Panc1 (cell line): ENCODE data around the gene CNTLN. TPM values are rescaled to one million over a fixed set of nuclear protein-coding genes. Genes with fewer than 3 reads are reported as not detected.
"Not testable (repeated sequence)": the region's sequence is repeated elsewhere in the genome, so short reads cannot be mapped to it uniquely, and the experiment has no call there.

Source experiments
- ATAC-seq: fragments of 200-7000 bp; cut with Tn5 transposase; 2 replicates; pipeline ENCODE4 v1.9.1; 2020; ENCODE audit warnings: mild to moderate bottlenecking, moderate library complexity
- BruUV-seq: library from RNA; stranded (reverse); fragments of 400-500 nt; replicated peaks from 2 replicates; lab custom pipeline; 2021; lab: Mats Ljungman, UMichigan
- CTCF ChIA-PET: fragments of 300-600 bp; sonication (Branson Sonifier 250); formaldehyde crosslinking; loops from one replicate; lab custom pipeline; 2022; ENCODE audit warnings: antibody characterized with exemption; lab: Charles Lee
- POLR2A ChIA-PET: fragments of 300-600 bp; sonication (Branson Sonifier 250); formaldehyde crosslinking; loops from one replicate; lab custom pipeline; 2022; ENCODE audit warnings: antibody characterized with exemption; lab: Charles Lee
- DNase-seq: peaks from one replicate; pipeline ENCODE4 v3.0.0-alpha.2; 2010; ENCODE audit warnings: low read depth, low spot score
- H3K27ac ChIP-seq: 2 replicates; pipeline ENCODE4 v1.5.1; 2011; ENCODE audit warnings: mild to moderate bottlenecking, low read length, inconsistent platforms
- H3K27me3 ChIP-seq: fragments of 200-500 bp; sonication (Bioruptor generic); 2 replicates; pipeline ENCODE4 v1.6.0; 2014; ENCODE audit warnings: low read length, inconsistent platforms; ENCODE audit not compliant: control insufficient read depth, insufficient read depth
- H3K36me3 ChIP-seq: fragments of 200-500 bp; sonication (Bioruptor generic); 2 replicates; pipeline ENCODE4 v1.5.1; 2014; ENCODE audit warnings: inconsistent platforms, mild to moderate bottlenecking, low read length, moderate library complexity; ENCODE audit not compliant: control insufficient read depth, insufficient read depth
- H3K4me1 ChIP-seq: 2 replicates; pipeline ENCODE4 v1.5.1; 2011; ENCODE audit warnings: inconsistent platforms, mild to moderate bottlenecking, low read length, moderate library complexity; ENCODE audit not compliant: control insufficient read depth, insufficient read depth
- H3K4me3 ChIP-seq, 2 experiments: 2 replicates each; pipeline ENCODE4 v1.5.1; 2011 to 2012; ENCODE audit warnings: low read depth in 2 of 2, low read length in 2 of 2, mild to moderate bottlenecking in 2 of 2, inconsistent platforms in 1 of 2, moderate library complexity in 1 of 2
- H3K9me3 ChIP-seq: fragments of 200-500 bp; sonication (Bioruptor generic); 2 replicates; pipeline ENCODE4 v1.5.1; 2014; ENCODE audit warnings: low read depth, mild to moderate bottlenecking, inconsistent platforms, low read length, moderate library complexity; ENCODE audit not compliant: control insufficient read depth, insufficient read depth
- POLR2AphosphoS5 ChIP-seq: IDR thresholded peaks from 2 replicates; pipeline ENCODE4 v1.6.1; 2012; ENCODE audit warnings: mild to moderate bottlenecking, low read depth, low read length, moderate library complexity
- SIN3A ChIP-seq: IDR thresholded peaks from 2 replicates; pipeline ENCODE4 v1.6.1; 2012; ENCODE audit warnings: low read depth, mild to moderate bottlenecking, low read length, moderate library complexity, borderline replicate concordance; ENCODE audit not compliant: insufficient read depth
- TCF7L2 ChIP-seq: IDR thresholded peaks from 2 replicates; pipeline ENCODE4 v1.6.1; 2011; ENCODE audit warnings: mild to moderate bottlenecking, low read depth, low read length, inconsistent platforms
- in situ Hi-C: cut with HindIII; loops from 2 replicates; pipeline ENCODE4 v1.10.0; 2016; ENCODE audit warnings: low sequenced_read_pairs, low pct_unique_long_range_greater_than_20kb
- intact Hi-C: fragments of 100-400 bp; cut with micrococcal nuclease; formaldehyde crosslinking; loops from one replicate; pipeline ENCODE4 v1.10.0; 2022; ENCODE audit not compliant: unreplicated experiment
- total RNA-seq: library from RNA; stranded (reverse); gene quantifications from one replicate; pipeline ENCODE4 v1.2.1, GENCODE V29; 2021; ENCODE audit not compliant: unreplicated experiment
- TF ChIP-seq, protein P1 (sequence below): fragments of 450-650 bp; IDR thresholded peaks from 2 replicates; pipeline ENCODE4 v1.5.1; 2017; ENCODE audit warnings: mild to moderate bottlenecking
- TF ChIP-seq, protein P2 (sequence below), 2 experiments: IDR thresholded peaks; 2 replicates each; pipeline ENCODE4 v1.6.1; 2011 to 2012; ENCODE audit warnings: low read depth in 2 of 2, control low read depth in 1 of 2, low read length in 1 of 2, mild to moderate bottlenecking in 1 of 2, moderate library complexity in 1 of 2; ENCODE audit not compliant: insufficient read depth in 1 of 2

The CNTLN gene
- total RNA-seq, 1 experiment from 2014 or later: not detected

GRCh38 chr9:17436854-17437253, 302.0 kb downstream of the CNTLN start:
- no peaks in the 10 kb centered on the region for H3K27me3 ChIP-seq
- no peaks in the 10 kb centered on the region for H3K4me1 ChIP-seq
- TF ChIP-seq SIN3A: no peak
- TF ChIP-seq POLR2AphosphoS5: no peak
- TF ChIP-seq, protein P1, sequence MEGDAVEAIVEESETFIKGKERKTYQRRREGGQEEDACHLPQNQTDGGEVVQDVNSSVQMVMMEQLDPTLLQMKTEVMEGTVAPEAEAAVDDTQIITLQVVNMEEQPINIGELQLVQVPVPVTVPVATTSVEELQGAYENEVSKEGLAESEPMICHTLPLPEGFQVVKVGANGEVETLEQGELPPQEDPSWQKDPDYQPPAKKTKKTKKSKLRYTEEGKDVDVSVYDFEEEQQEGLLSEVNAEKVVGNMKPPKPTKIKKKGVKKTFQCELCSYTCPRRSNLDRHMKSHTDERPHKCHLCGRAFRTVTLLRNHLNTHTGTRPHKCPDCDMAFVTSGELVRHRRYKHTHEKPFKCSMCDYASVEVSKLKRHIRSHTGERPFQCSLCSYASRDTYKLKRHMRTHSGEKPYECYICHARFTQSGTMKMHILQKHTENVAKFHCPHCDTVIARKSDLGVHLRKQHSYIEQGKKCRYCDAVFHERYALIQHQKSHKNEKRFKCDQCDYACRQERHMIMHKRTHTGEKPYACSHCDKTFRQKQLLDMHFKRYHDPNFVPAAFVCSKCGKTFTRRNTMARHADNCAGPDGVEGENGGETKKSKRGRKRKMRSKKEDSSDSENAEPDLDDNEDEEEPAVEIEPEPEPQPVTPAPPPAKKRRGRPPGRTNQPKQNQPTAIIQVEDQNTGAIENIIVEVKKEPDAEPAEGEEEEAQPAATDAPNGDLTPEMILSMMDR: no peak
- TF ChIP-seq, protein P2, sequence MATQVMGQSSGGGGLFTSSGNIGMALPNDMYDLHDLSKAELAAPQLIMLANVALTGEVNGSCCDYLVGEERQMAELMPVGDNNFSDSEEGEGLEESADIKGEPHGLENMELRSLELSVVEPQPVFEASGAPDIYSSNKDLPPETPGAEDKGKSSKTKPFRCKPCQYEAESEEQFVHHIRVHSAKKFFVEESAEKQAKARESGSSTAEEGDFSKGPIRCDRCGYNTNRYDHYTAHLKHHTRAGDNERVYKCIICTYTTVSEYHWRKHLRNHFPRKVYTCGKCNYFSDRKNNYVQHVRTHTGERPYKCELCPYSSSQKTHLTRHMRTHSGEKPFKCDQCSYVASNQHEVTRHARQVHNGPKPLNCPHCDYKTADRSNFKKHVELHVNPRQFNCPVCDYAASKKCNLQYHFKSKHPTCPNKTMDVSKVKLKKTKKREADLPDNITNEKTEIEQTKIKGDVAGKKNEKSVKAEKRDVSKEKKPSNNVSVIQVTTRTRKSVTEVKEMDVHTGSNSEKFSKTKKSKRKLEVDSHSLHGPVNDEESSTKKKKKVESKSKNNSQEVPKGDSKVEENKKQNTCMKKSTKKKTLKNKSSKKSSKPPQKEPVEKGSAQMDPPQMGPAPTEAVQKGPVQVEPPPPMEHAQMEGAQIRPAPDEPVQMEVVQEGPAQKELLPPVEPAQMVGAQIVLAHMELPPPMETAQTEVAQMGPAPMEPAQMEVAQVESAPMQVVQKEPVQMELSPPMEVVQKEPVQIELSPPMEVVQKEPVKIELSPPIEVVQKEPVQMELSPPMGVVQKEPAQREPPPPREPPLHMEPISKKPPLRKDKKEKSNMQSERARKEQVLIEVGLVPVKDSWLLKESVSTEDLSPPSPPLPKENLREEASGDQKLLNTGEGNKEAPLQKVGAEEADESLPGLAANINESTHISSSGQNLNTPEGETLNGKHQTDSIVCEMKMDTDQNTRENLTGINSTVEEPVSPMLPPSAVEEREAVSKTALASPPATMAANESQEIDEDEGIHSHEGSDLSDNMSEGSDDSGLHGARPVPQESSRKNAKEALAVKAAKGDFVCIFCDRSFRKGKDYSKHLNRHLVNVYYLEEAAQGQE (IDR thresholded peaks at IDR 0.05; ENCODE audit: insufficient read depth in 1 of 2, low read depth in 2 of 2, low read length in 1 of 2): no peak
- no peak for TF ChIP-seq TCF7L2
- H3K4me3 ChIP-seq: no peak overlapping the region
- no peaks in the 10 kb centered on the region for H3K36me3 ChIP-seq
- no TSS peak for BruUV-seq
- POLR2A ChIA-PET: no interaction called here
- intact Hi-C loops: no loop called here
- in situ Hi-C loops: no loop called here
- CTCF ChIA-PET: no interaction called here
- no peak overlapping the region for H3K27ac ChIP-seq
- DNase-seq (no peak), ATAC-seq (no peak)
- H3K9me3 ChIP-seq: no peaks in the 10 kb centered on the region

DNA sequence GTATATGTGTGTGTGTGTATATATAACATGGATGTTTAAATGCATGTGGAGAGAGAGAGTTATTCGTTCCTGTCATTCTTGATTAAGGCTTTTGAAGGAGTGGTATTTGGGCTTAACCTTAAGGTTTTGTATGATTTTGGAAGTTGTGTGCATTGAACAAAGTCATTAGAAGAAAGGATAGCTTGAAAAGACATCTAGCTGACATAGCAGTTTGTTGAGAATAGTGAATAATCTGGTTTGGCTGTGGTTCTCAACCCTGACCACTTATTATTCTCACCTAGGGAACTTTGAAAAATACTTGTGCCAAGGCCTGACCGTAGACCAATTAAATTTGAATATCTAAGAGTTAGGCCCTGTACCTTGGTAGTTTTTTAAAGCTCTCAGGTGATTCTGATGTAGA, 303.0 kb downstream of the CNTLN start:
- POLR2A ChIA-PET: no interaction called here
- intact Hi-C loops: no loop called here
- H3K4me1 ChIP-seq: no peaks in the 10 kb centered on the region
- BruUV-seq: no TSS peak
- in situ Hi-C loops: no loop called here
- no peak overlapping the region for H3K27ac ChIP-seq
- CTCF ChIA-PET: no interaction called here
- no peaks in the 10 kb centered on the region for H3K36me3 ChIP-seq
- TF ChIP-seq TCF7L2 (no peak), POLR2AphosphoS5 (no peak)
- TF ChIP-seq, protein P1: no peak
- H3K9me3 ChIP-seq: no peaks in the 10 kb centered on the region
- ATAC-seq (no peak), DNase-seq (no peak)
- H3K4me3 ChIP-seq: no peak overlapping the region
- H3K27me3 ChIP-seq: no peaks in the 10 kb centered on the region

GRCh38 chr9:17445126-17445525, 310.3 kb downstream of the CNTLN start:
- H3K27ac ChIP-seq, H3K27me3 ChIP-seq, H3K4me3 ChIP-seq, intact Hi-C loops, BruUV-seq, DNase-seq, in situ Hi-C loops, ATAC-seq, CTCF ChIA-PET, H3K36me3 ChIP-seq, H3K4me1 ChIP-seq, H3K9me3 ChIP-seq, POLR2A ChIA-PET: not testable (repeated sequence)
